Cardiac muscle cell (in vitro differentiated cells and primary cell): ENCODE results near the gene MIDN. TPM values are rescaled to one million over a fixed set of nuclear protein-coding genes. Genes with fewer than 3 reads are reported as not detected.
A peak's percentile ranks its signal among the peaks of the same experiment; 100 is the strongest.

Experiments
- DNase-seq, 2 donors: peaks; one replicate each; pipeline versions ENCODE4 v3.0.0 to v3.0.0-alpha.2; 2010 to 2017; ENCODE audit warnings: low read depth in 1 of 2, low spot score in 1 of 2
- H3K27ac ChIP-seq: fragments of 200-600 bp; sonication (generic); 2 replicates; pipeline ENCODE4 v1.5.1; 2016
- H3K27me3 ChIP-seq: fragments of 200-600 bp; sonication (generic); 2 replicates; pipeline ENCODE4 v1.6.0; 2016; ENCODE audit warnings: control low read depth
- H3K36me3 ChIP-seq: fragments of 200-600 bp; sonication (generic); 2 replicates; pipeline ENCODE4 v1.5.1; 2016; ENCODE audit warnings: control low read depth
- H3K4me1 ChIP-seq: fragments of 200-600 bp; sonication (generic); 2 replicates; pipeline ENCODE4 v1.8.1; 2017; ENCODE audit warnings: low read depth, mild to moderate bottlenecking, mixed run types
- H3K4me3 ChIP-seq: fragments of 200-600 bp; sonication (generic); 2 replicates; pipeline ENCODE4 v1.5.1; 2016; ENCODE audit warnings: mild to moderate bottlenecking
- H3K9me3 ChIP-seq: fragments of 200-600 bp; sonication (generic); 2 replicates; pipeline ENCODE4 v1.5.1; 2017; ENCODE audit warnings: low read depth, mild to moderate bottlenecking, control low read depth
- CTCF ChIP-seq: IDR thresholded peaks from 2 replicates; pipeline ENCODE4 v1.5.1; 2012; ENCODE audit warnings: low read depth, mild to moderate bottlenecking, low read length
- polyA plus RNA-seq: library from polyadenylated mRNA; unstranded; fragments of >200 nt; fragmentation: Nextera tagmentation; extraction: Ambion mirVana; gene quantifications from 2 replicates; pipeline ENCODE4 v1.2.1, GENCODE V29; 2016
- total RNA-seq: library from RNA; depleted of rRNA; stranded (reverse); fragments of >200 nt; gene quantifications from 2 replicates; pipeline ENCODE4 v1.2.3, GENCODE V29; 2016

Gene MIDN
- total and polyA plus RNA-seq, 2 experiments from 2014 or later: 58.1 to 89.2 TPM

DNA sequence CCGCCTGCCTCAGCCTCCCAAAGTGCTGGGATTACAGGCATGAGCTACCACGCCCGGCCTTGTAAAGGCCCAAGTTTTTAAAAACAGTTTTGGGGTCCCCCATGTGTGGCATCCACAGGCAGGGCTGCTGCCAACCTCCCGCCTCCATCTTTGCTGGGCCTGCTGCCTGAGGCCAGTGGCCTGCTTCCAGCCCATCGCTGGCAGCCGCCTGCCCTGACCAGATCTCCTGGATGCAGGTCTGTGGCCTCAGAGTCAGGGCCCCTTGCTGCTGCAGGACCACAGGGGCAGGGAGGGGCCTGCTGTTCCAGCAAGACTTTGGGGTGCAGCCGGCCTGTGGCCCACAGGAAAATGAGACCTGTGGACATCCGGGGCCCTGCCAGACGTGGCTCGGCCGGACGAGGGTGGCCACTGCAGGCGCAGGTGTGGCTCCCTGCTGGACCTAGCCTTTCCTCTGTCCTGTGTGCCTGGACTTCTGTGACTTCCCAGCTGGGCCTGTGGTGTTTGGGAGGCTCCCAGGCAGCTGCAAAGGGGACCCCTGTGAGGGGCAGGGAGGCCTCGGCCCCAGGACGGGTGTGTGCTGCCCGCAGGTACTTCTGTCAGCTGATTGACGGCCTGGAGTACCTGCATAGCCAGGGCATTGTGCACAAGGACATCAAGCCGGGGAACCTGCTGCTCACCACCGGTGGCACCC, 28.5 kb upstream of the MIDN start:
- no peaks in the 10 kb centered on the region for H3K9me3 ChIP-seq
- TF ChIP-seq CTCF: no peak
- no peak overlapping the region for H3K27ac ChIP-seq
- H3K27me3 ChIP-seq: no peaks in the 10 kb centered on the region
- H3K36me3 ChIP-seq: peaks cover 8% of the 10 kb centered on the region
- no peak overlapping the region for H3K4me3 ChIP-seq
- no peak for DNase-seq
- H3K4me1 ChIP-seq: peaks cover 17% of the 10 kb centered on the region

DNA sequence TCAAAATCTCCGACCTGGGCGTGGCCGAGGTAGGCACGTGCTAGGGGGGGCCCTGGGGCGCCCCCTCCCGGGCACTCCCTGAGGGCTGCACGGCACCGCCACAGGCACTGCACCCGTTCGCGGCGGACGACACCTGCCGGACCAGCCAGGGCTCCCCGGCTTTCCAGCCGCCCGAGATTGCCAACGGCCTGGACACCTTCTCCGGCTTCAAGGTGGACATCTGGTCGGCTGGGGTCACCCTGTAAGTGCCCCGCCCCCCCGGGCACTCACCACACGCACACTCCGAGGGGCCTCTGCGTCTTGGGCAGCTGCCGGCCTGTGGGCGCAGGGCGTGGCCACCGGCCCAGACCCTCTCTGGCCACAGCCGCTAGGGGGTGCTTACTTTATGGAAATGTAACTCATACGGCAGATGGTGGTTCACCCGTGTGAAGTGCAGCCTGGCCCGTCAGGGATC, 27.9 kb upstream of the MIDN start:
- H3K27ac ChIP-seq: no peak overlapping the region
- DNase-seq: no peak
- no peaks in the 10 kb centered on the region for H3K27me3 ChIP-seq
- no peak overlapping the region for H3K4me3 ChIP-seq
- H3K9me3 ChIP-seq: no peaks in the 10 kb centered on the region
- peaks cover 8% of the 10 kb centered on the region for H3K36me3 ChIP-seq
- peak; percentile 3 for TF ChIP-seq CTCF
- H3K4me1 ChIP-seq: peaks cover 12% of the 10 kb centered on the region

- Histone ChIP-seq H3K27me3 (no peaks in the 10 kb centered on the region), H3K4me3 (no peak overlapping the region), H3K36me3 (peaks cover 8% of the 10 kb centered on the region), H3K27ac (peak overlapping the region; percentile 2), H3K9me3 (no peaks in the 10 kb centered on the region), H3K4me1 (peaks cover 12% of the 10 kb centered on the region)
- TF ChIP-seq CTCF: peak; percentile 67
- DNase-seq: peak in 1 of 2 donors; percentile 67
These were observed 27.1 kb upstream of the MIDN start for GRCh38 chr19:1220976-1221903.

DNA sequence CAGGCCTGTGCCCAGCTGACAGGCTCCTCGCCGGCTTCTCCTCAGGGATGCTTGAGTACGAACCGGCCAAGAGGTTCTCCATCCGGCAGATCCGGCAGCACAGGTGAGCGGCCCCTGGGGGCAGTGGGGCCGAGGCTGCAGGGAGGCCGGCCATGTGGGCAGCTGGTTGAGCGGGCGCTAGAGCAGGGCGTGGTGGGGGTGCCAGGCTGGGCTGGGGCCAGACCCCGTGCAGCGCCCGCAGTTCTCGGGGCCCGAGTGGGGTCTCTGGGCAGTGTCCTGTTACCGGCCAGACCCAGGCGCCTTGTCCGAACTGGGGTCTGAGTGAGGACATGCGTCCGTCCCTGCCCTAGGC, 26.5 kb upstream of the MIDN start:
- Histone ChIP-seq H3K9me3 (no peaks in the 10 kb centered on the region), H3K27ac (no peak overlapping the region), H3K27me3 (no peaks in the 10 kb centered on the region), H3K4me3 (no peak overlapping the region), H3K36me3 (peaks cover 11% of the 10 kb centered on the region), H3K4me1 (peaks cover 12% of the 10 kb centered on the region)
- no peak for TF ChIP-seq CTCF
- DNase-seq: no peak

DNA sequence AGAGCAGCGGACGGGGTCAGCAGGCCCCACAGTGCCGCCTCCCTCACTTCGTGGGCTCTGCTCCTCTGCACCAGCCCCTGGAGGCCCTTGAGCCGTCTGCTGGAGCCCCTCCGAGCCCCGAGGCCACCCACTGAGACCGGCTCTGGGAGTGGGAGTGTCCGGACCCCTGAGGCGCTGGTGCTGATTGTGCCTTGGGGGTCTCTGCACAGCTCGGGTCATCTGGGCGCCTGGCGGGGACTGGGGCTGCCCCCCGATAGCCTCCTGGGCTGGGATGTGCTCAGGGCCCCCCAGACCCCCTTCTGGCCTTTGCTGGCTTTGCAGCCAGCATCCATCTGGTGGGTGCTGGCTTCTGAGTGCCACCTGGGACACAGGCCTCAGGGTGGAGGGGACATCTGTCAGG, 26.0 kb upstream of the MIDN start:
- no peaks in the 10 kb centered on the region for H3K9me3 ChIP-seq
- H3K4me1 ChIP-seq: peaks cover 7% of the 10 kb centered on the region
- peak; percentile 6 for TF ChIP-seq CTCF
- no peak overlapping the region for H3K4me3 ChIP-seq
- H3K36me3 ChIP-seq: peaks cover 14% of the 10 kb centered on the region
- no peaks in the 10 kb centered on the region for H3K27me3 ChIP-seq
- no peak for DNase-seq
- no peak overlapping the region for H3K27ac ChIP-seq
